ENCODE data around the gene EDIL3. TPM values are rescaled to one million over a fixed set of nuclear protein-coding genes. Genes with fewer than 3 reads are reported as not detected.

EDIL3 gene
- total and polyA plus RNA-seq, 9 of the 15 experiments (the other 6 are each of a cell fraction or from before 2014, with no cell fraction given) = 0.09 TPM; not detected in 8

GRCh38 chr5:84378961-84379360, 5.7 kb downstream of the EDIL3 start (continued):
- TF ChIP-seq LEF1 (IDR thresholded peaks at IDR 0.05) (no peak), MBD2 (IDR thresholded peaks at IDR 0.05; ENCODE audit: borderline replicate concordance, low read depth) (no peak), NR2C2 (CRISPR knock-in tag; IDR thresholded peaks at IDR 0.05) (no peak), NR2C2 (tag; IDR thresholded peaks at IDR 0.05) (no peak), KLF16 (IDR thresholded peaks at IDR 0.05) (no peak)

- ChIA-PET CTCF (ENCODE audit: low intra/inter-chr PET ratio) (no interaction called here), POLR2A (no interaction called here)
- H3K4me2 ChIP-seq (ENCODE audit: insufficient read depth, low read length) = no peak overlapping the region
- no peak overlapping the region for H3K9ac ChIP-seq (ENCODE audit: insufficient read depth in 1 of 2, low read depth in 2 of 2, low read length in 2 of 2)
- no peak overlapping the region for H2AFZ ChIP-seq (ENCODE audit: low read depth, low read length)
- no peaks in the 10 kb centered on the region for H3K36me3 ChIP-seq (ENCODE audit: control insufficient read depth, insufficient read depth, low read length)
- ATAC-seq (no peak), FAIRE-seq (no peak), DNase-seq (ENCODE audit: extremely low read depth in 1 of 4, low spot score in 3 of 4) (no peak)
- no peak for TF ChIP-seq ZSCAN32 (CRISPR knock-in tag; IDR thresholded peaks at IDR 0.05)
- TF ChIP-seq ZC3H8 (IDR thresholded peaks at IDR 0.05) = no peak
- TF ChIP-seq PHF20 (IDR thresholded peaks at IDR 0.05; ENCODE audit: partially characterized antibody) = no peak
- no peak for TF ChIP-seq ZEB2 (IDR thresholded peaks at IDR 0.05)
- TF ChIP-seq TCF15 (CRISPR knock-in tag; IDR thresholded peaks at IDR 0.05) = no peak
- no peak for TF ChIP-seq ELF1 (tag; IDR thresholded peaks at IDR 0.05)
- TF ChIP-seq CC2D1A (IDR thresholded peaks at IDR 0.05) = no peak
- no peak for TF ChIP-seq ZNF778 (CRISPR knock-in tag; IDR thresholded peaks at IDR 0.05)
- no peak for TF ChIP-seq ZNF75A (CRISPR knock-in tag; IDR thresholded peaks at IDR 0.05)
- no peak for TF ChIP-seq ZNF124 (CRISPR knock-in tag; IDR thresholded peaks at IDR 0.05)
- TF ChIP-seq NUFIP1 (IDR thresholded peaks at IDR 0.05; ENCODE audit: partially characterized antibody) = no peak
- no peak for TF ChIP-seq NFE2 (IDR thresholded peaks at IDR 0.05; ENCODE audit: low read depth)
- TF ChIP-seq ZNF24 (IDR thresholded peaks at IDR 0.05) = no peak
- TF ChIP-seq NCOA4 (IDR thresholded peaks at IDR 0.05; ENCODE audit: partially characterized antibody) = no peak
- TF ChIP-seq BDP1 (IDR thresholded peaks at IDR 0.05; ENCODE audit: insufficient read depth, insufficient read length) = no peak
- no peak for TF ChIP-seq FOXP1 (CRISPR knock-in tag; IDR thresholded peaks at IDR 0.05)
- no peaks in the 10 kb centered on the region for H3K9me3 ChIP-seq (replicated peaks; ENCODE audit: control insufficient read depth, insufficient read depth, low read depth, low read length)
- no peaks in the 10 kb centered on the region for H3K27me3 ChIP-seq (ENCODE audit: control insufficient read depth in 2 of 2, insufficient read depth in 2 of 2, low read length in 2 of 2)
- no peak overlapping the region for H3K27ac ChIP-seq (ENCODE audit: extremely low read depth, low read depth, low read length)
- H3K4me3 ChIP-seq = no peak overlapping the region
- no TSS peak for BruUV-seq (replicated peaks)
- no peaks in the 10 kb centered on the region for H3K9me1 ChIP-seq (ENCODE audit: control insufficient read depth, insufficient read depth, low read length)
- H3K4me1 ChIP-seq (replicated peaks in 1 of 2; ENCODE audit: control insufficient read depth in 2 of 2, insufficient read depth in 2 of 2, low read length in 2 of 2) = no peaks in the 10 kb centered on the region
- in situ Hi-C loops (cut with MboI) = no loop called here
- H4K20me1 ChIP-seq (replicated peaks; ENCODE audit: control insufficient read depth, insufficient read depth, low read length) = no peaks in the 10 kb centered on the region
- intact Hi-C loops (cut with micrococcal nuclease) = no loop called here
- H3K79me2 ChIP-seq (ENCODE audit: control insufficient read depth, insufficient read depth, low read length) = no peaks in the 10 kb centered on the region
- WGBS (ENCODE audit: insufficient coverage, low coverage, missing lambda C conversion rate) = 0% methylated on average over 1 of the region's 1 CpG
Measured at GRCh38 chr5:84378420-84378819, 6.3 kb downstream of the EDIL3 start.

Measured in K562 (cell line).